IPS-18c (cell line): ENCODE results near the gene CCL13.
"Not testable (repeated sequence)": the region's sequence is repeated elsewhere in the genome, so short reads cannot be mapped to it uniquely, and the experiment has no call there.

Source experiments
- H3K4me3 ChIP-seq: 2 replicates; pipeline ENCODE4 v1.7.0; 2013; ENCODE audit warnings: low read depth, mild to moderate bottlenecking, low read length, moderate library complexity; ENCODE audit not compliant: insufficient read depth
- H3K9me3 ChIP-seq: one replicate; pipeline ENCODE4 v1.6.1; 2013; ENCODE audit warnings: mild to moderate bottlenecking, low read length, moderate library complexity; ENCODE audit not compliant: control insufficient read depth, insufficient read depth

CCL13 gene

DNA sequence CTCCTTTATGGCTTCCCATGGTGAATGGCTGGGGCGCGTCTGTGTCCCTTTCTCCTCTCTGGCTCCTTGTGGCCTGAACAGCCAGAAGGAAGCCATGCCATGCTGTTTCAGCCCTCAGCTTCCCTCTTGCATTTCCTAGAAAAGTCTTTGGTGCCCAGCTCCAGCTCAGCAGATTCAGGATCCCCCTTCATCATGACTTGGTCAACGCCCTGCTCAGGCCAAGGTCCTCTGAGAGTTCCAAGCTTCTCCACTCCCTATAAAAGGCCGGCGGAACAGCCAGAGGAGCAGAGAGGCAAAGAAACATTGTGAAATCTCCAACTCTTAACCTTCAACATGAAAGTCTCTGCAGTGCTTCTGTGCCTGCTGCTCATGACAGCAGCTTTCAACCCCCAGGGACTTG, at the start of gene CCL13:
TSS of gene CCL13 (plus strand) at position 287 of the 400 bp plus-strand sequence. CDS start at position 334, 47 bp downstream.
- Histone ChIP-seq H3K9me3 (no peaks in the 10 kb centered on the region), H3K4me3 (no peak within 1 kb of the TSS)

DNA sequence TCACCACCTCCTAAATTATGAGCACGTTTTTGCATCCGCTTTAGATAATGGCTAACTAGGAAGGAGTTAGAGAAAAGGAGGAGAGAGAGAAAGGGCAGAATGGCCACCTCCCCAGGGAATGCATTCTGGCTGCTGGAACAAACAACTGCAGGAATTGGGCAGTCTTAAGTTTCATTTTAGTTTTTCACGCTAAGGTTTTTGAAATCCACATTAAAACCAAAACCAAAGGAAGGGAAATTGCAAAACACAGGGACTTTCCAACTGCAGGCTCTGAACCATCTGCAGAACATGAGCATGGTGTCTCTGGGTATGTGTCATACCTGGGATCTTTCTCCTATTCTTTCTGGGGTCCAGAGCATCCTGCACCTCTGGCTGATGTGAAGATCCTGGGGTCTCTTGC, 49.2 kb upstream of the CCL13 start:
- no peaks in the 10 kb centered on the region for H3K9me3 ChIP-seq
- H3K4me3 ChIP-seq, result no peak overlapping the region

DNA sequence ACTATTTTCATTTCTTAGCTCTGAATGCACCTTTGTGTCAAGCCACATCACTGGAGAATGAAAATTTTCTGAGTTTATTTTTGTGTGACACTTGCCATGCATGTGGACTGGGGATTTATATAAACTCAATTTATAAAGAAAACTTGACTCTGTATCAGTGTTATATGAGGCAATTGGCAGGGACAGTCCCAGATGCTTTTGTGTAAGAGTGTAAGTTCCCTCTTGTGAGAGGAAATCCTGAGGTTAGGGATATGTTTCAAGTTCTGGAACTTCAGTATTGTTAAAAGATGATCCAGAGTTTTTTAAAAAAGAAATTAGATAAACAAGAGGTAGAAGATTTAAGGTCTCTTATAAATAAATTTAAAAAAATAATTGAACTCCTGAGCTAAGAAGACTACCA, 47.9 kb upstream of the CCL13 start:
- Histone ChIP-seq H3K9me3 (no peaks in the 10 kb centered on the region), H3K4me3 (no peak overlapping the region)

- no peak overlapping the region for H3K4me3 ChIP-seq
- no peaks in the 10 kb centered on the region for H3K9me3 ChIP-seq
Measured at GRCh38 chr17:34311291-34311690, 45.0 kb upstream of the CCL13 start.

DNA sequence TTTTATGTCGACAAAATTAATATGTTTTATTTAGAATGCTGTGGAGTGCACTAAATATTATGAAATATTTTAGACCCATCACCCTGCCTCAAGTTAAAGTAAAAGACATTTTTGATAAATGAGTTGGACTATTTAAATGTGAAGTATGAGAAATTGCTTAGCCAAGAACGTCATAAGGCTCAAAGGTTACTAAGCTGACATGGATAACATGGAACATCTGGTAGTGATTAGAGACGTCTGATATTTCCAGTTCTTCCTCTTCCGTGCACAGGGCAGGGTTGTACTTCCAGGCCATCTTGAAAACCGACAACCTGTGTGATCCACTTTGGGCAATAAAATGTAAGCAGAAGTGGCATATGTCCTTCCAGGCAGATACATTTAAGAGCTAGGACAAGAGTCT, 44.2 kb upstream of the CCL13 start:
- no peak overlapping the region for H3K4me3 ChIP-seq
- H3K9me3 ChIP-seq, result no peaks in the 10 kb centered on the region

DNA sequence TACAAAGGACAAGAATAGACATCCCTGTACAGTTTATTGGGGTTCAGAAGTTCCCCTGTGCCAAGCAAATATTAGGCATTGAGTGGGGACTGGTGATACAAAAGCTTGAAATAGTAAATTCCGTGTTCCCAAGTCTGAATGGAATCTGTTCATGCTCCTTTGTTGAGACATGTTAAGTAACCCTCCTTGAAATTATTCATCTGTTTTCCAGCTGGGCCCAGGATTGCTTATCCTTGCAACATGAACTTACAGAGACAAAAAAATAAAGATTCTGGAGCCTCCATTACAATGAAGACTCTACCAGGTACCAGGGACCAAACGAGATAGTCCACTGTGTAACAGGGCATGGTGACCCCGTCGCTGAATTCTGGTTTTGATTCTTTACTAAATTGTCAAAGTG, 43.1 kb upstream of the CCL13 start:
- Histone ChIP-seq H3K9me3 (no peaks in the 10 kb centered on the region), H3K4me3 (no peak overlapping the region)

- Histone ChIP-seq H3K4me3 (no peak overlapping the region), H3K9me3 (no peaks in the 10 kb centered on the region)
Measured at GRCh38 chr17:34314279-34314678, 42.0 kb upstream of the CCL13 start.

- no peaks in the 10 kb centered on the region for H3K9me3 ChIP-seq
- no peak overlapping the region for H3K4me3 ChIP-seq
Measured at GRCh38 chr17:34318474-34318873, 37.8 kb upstream of the CCL13 start.

DNA sequence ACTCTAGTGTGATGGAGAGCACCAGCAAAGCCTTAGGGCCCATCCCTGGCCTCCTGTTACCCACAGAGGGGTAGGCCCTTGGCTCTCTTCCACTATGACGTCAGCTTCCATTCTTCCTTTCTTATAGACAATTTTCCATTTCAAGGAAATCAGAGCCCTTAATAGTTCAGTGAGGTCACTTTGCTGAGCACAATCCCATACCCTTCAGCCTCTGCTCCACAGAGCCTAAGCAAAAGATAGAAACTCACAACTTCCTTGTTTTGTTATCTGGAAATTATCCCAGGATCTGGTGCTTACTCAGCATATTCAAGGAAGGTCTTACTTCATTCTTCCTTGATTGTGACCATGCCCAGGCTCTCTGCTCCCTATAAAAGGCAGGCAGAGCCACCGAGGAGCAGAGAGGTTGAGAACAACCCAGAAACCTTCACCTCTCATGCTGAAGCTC, 37.2 kb upstream of the CCL13 start, which contains the start of gene CCL8:
TSS of gene CCL8 (plus strand) at position 397 of the 445 bp plus-strand sequence. CDS start 67 bp downstream, outside the sequence.
- no peaks in the 10 kb centered on the region for H3K9me3 ChIP-seq
- H3K4me3 ChIP-seq, result no peak within 1 kb of the TSS

- Histone ChIP-seq H3K9me3 (no peaks in the 10 kb centered on the region), H3K4me3 (no peak overlapping the region)
Measured at GRCh38 chr17:34321964-34322363, 34.3 kb upstream of the CCL13 start.

GRCh38 chr17:34327580-34327979, 28.7 kb upstream of the CCL13 start:
- not testable (repeated sequence) for H3K4me3 ChIP-seq

GRCh38 chr17:34337701-34338100, 18.6 kb upstream of the CCL13 start:
- no peak overlapping the region for H3K4me3 ChIP-seq
- H3K9me3 ChIP-seq, result no peaks in the 10 kb centered on the region

More at GRCh38 chr17:34327580-34327979, 28.7 kb upstream of the CCL13 start:
- H3K9me3 ChIP-seq, result not testable (repeated sequence)

DNA sequence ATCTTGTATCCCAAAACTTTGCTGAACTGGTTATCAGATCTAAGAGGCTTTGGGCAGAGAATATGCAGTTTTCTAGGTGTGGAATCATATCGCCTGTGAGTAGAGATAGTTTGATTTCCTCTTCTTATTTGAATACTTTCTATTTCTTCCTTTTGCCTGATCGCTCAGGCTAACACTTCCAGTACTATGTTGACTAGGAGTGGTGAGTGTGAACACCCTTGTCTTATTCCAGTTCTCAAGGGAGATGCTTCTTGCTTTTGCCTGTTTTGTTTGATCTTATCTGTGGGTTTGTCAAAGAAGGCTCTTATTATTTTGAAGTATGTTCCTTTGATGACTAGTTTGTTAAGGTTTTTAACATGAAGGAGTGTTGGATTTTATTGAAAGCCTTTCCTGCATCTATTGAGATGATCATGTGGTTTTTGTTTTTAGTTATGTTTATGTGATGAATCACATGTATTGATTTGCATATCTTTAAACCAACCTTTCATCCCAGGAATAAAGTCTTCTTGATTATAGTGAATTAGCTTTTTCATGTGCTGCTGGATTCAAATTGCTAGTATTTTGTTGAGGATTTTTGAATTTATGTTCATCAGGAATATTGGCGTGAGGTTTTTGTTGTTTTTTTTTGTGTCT, 17.0 kb upstream of the CCL13 start:
- no peak overlapping the region for H3K4me3 ChIP-seq
- no peaks in the 10 kb centered on the region for H3K9me3 ChIP-seq

GRCh38 chr17:34341916-34342315, 14.4 kb upstream of the CCL13 start:
- Histone ChIP-seq H3K4me3 (no peak overlapping the region), H3K9me3 (no peaks in the 10 kb centered on the region)

GRCh38 chr17:34347063-34347462, 9.2 kb upstream of the CCL13 start:
- H3K4me3 ChIP-seq, result no peak overlapping the region
- no peaks in the 10 kb centered on the region for H3K9me3 ChIP-seq

- Histone ChIP-seq H3K4me3 (no peak overlapping the region), H3K9me3 (no peaks in the 10 kb centered on the region)
Measured at GRCh38 chr17:34349751-34350150, 6.5 kb upstream of the CCL13 start.

- no peak overlapping the region for H3K4me3 ChIP-seq
- H3K9me3 ChIP-seq, result no peaks in the 10 kb centered on the region
Measured at GRCh38 chr17:34351096-34351495, 5.2 kb upstream of the CCL13 start.

GRCh38 chr17:34352191-34352590, 4.1 kb upstream of the CCL13 start:
- Histone ChIP-seq H3K9me3 (no peaks in the 10 kb centered on the region), H3K4me3 (no peak overlapping the region)

DNA sequence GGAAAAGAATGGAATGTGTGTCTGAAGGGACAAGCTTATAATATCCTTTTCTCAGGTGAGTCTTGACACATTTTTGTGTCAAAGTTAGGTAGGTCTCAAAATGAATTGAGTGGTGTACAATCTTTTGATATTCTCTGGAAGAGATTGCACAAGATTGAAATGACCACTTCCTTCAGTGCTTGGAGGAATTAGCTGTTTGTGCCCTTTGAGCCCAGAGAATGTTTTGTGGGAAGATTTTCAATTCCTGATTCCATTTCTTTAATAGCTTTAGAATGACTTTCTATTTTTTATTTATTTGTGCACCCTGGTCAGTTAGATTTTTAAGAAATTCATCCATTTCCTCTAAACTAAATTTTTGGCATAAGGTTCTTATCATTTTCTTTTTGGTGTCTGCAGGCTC, 1.6 kb upstream of the CCL13 start:
- H3K4me3 ChIP-seq, result no peak overlapping the region
- no peaks in the 10 kb centered on the region for H3K9me3 ChIP-seq
